Adrenal gland (tissue), 12 donors: ENCODE results near the gene FAM120C. TPM values are rescaled to one million over a fixed set of nuclear protein-coding genes. Genes with fewer than 3 reads are reported as not detected.

Experiments used
- DNase-seq, 7 donors: peaks; one replicate each; pipeline ENCODE4 v3.0.0-alpha.2; 2019 to 2020
- H3K27ac ChIP-seq, 5 donors: fragments of 200-600 bp; sonication (generic) in 4 of 5; 1 replicate in 3 of 5; 2 replicates in 2 of 5; pipeline versions ENCODE4 v1.5.1 to v1.8.0; 2016 to 2020; ENCODE audit warnings: mild to moderate bottlenecking in 1 of 5
- H3K27me3 ChIP-seq: fragments of 200-600 bp; 2 replicates; pipeline ENCODE4 v1.8.0; 2021
- H3K36me3 ChIP-seq, 2 donors: fragments of 200-600 bp; replicated peaks in 1 of 2; 1 replicate in 1 of 2; 2 replicates in 1 of 2; pipeline versions ENCODE4 v1.5.1 to v1.8.0; 2018 to 2022
- H3K4me1 ChIP-seq, 2 donors: fragments of 200-600 bp; replicated peaks in 1 of 2; 1 replicate in 1 of 2; 2 replicates in 1 of 2; pipeline versions ENCODE4 v1.5.1 to v1.8.0; 2018 to 2021
- H3K4me3 ChIP-seq, 4 donors: fragments of 200-600 bp; sonication (generic) in 3 of 4; one replicate each; pipeline ENCODE4 v1.5.1; 2016 to 2018
- H3K9me3 ChIP-seq, 3 donors: fragments of 200-600 bp; sonication (generic) in 1 of 3; replicated peaks in 1 of 3; 1 replicate in 2 of 3; 2 replicates in 1 of 3; pipeline versions ENCODE4 v1.5.1 to v1.8.0; 2016 to 2021
- POLR2A ChIP-seq, 2 donors: fragments of 450-650 bp; IDR thresholded peaks; one replicate each; pipeline ENCODE4 v1.6.1; 2017; ENCODE audit warnings: antibody characterized with exemption in 2 of 2, mild to moderate bottlenecking in 2 of 2, moderate library complexity in 1 of 2
- WGBS, 4 donors: extraction: QIAGEN DNeasy Blood & Tissue Kit in 2 of 4; methylation state at CpG; one replicate each; pipeline versions ENCODE4 v1.1.5 to v1.1.7; 2013 to 2017; 5-methylcytosine and 5-hydroxymethylcytosine counted together
- intact Hi-C, 2 donors: fragments of 100-400 bp; cut with DNase I; formaldehyde crosslinking; loops; one replicate each; pipeline versions ENCODE4 v1.14.1 to v1.15.0; 2022 to 2023
- polyA plus RNA-seq, 3 donors: library from polyadenylated mRNA; stranded (reverse); fragments of 200-250 nt in 2 of 3; fragments of 350-450 nt in 1 of 3; fragmentation: Illumina TruSeq in 1 of 3; extraction: RNeasy Lipid Tissue Mini Kit (QIAGEN cat#74804) in 1 of 3; gene quantifications; one replicate each; pipeline ENCODE4 v1.2.3, GENCODE V29; 2013 to 2014
- total RNA-seq, 9 donors: library from RNA; depleted of rRNA in 4 of 9; stranded (reverse); fragments of >200 nt in 4 of 9; fragments of 120-200 nt in 1 of 9; fragmentation: NEBNext Ultra II Directional in 1 of 9; extraction: Animal tissue kit (Norgen Biotek cat#: 25700) in 1 of 9; gene quantifications; one replicate each; pipeline versions ENCODE4 v1.1.0 to v1.2.4, GENCODE V29; 2013 to 2023
- TF ChIP-seq, protein P1 (sequence below), 6 experiments: fragments of 450-650 bp in 4 of 6; fragments of 200-600 bp in 2 of 6; sonication (generic) in 1 of 6; IDR thresholded peaks; 1 replicate in 5 of 6; 2 replicates in 1 of 6; pipeline versions ENCODE4 v1.5.1 to v1.8.0; 2016 to 2021; ENCODE audit warnings: antibody characterized with exemption in 6 of 6, mild to moderate bottlenecking in 2 of 6, moderate library complexity in 1 of 6
- donor health status: healthy with polysubstance abuse.
- donor health status: Bipolar disorder and iron deficiency.
- donor health status: DM: yes; HTN: yes; CAD: no.
- donor health status: DM: no; HTN: no; CAD: no.
- donor health status: DM: no; HTN: no; CAD: no.
- donor health status: DM: yes; HTN: yes; CAD: no.

Gene FAM120C
- total and polyA plus RNA-seq, 12 donors = 6.3 to 18.8 (median 12.3) TPM

- Histone ChIP-seq H3K4me1 (no peaks in the 10 kb centered on the region), H3K4me3 (no peak overlapping the region), H3K27me3 (no peaks in the 10 kb centered on the region), H3K9me3 (no peaks in the 10 kb centered on the region), H3K36me3 (no peaks in the 10 kb centered on the region), H3K27ac (peak overlapping the region in 1 of 5 donors; percentile 48)
- 76 to 87% (median 82%) methylated on average over 4 of the region's 4 CpGs for WGBS, 4 donors
- peak in 1 of 7 donors; percentile 9 for DNase-seq
- intact Hi-C loops = no loop called here
- TF ChIP-seq, protein P1, sequence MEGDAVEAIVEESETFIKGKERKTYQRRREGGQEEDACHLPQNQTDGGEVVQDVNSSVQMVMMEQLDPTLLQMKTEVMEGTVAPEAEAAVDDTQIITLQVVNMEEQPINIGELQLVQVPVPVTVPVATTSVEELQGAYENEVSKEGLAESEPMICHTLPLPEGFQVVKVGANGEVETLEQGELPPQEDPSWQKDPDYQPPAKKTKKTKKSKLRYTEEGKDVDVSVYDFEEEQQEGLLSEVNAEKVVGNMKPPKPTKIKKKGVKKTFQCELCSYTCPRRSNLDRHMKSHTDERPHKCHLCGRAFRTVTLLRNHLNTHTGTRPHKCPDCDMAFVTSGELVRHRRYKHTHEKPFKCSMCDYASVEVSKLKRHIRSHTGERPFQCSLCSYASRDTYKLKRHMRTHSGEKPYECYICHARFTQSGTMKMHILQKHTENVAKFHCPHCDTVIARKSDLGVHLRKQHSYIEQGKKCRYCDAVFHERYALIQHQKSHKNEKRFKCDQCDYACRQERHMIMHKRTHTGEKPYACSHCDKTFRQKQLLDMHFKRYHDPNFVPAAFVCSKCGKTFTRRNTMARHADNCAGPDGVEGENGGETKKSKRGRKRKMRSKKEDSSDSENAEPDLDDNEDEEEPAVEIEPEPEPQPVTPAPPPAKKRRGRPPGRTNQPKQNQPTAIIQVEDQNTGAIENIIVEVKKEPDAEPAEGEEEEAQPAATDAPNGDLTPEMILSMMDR (IDR thresholded peaks at IDR 0.05) = no peak
- TF ChIP-seq POLR2A (IDR thresholded peaks at IDR 0.05) = no peak
Observed at GRCh38 chrX:54171527-54172250, 11.4 kb downstream of the FAM120C start.

GRCh38 chrX:54171091-54171490 lies 12.0 kb downstream of the FAM120C start:
- DNase-seq = no peak
- H3K27ac ChIP-seq = no peak overlapping the region
- TF ChIP-seq, protein P1 (IDR thresholded peaks at IDR 0.05) = no peak
- TF ChIP-seq POLR2A (IDR thresholded peaks at IDR 0.05) = no peak
- H3K4me3 ChIP-seq = no peak overlapping the region
- H3K36me3 ChIP-seq = no peaks in the 10 kb centered on the region
- no peaks in the 10 kb centered on the region for H3K9me3 ChIP-seq
- no peaks in the 10 kb centered on the region for H3K27me3 ChIP-seq
- intact Hi-C loops = no loop called here
- H3K4me1 ChIP-seq = no peaks in the 10 kb centered on the region

GRCh38 chrX:54166915-54167314 lies 16.1 kb downstream of the FAM120C start:
- H3K27ac ChIP-seq = no peak overlapping the region
- intact Hi-C loops = no loop called here
- H3K36me3 ChIP-seq = no peaks in the 10 kb centered on the region
- TF ChIP-seq POLR2A (IDR thresholded peaks at IDR 0.05) = no peak
- TF ChIP-seq, protein P1 (IDR thresholded peaks at IDR 0.05) = no peak
- H3K9me3 ChIP-seq = no peaks in the 10 kb centered on the region
- H3K4me1 ChIP-seq = no peaks in the 10 kb centered on the region
- WGBS, 4 donors = 36 to 44% (median 38%) methylated on average over 3 to 4 of the region's 4 CpGs
- DNase-seq = no peak
- no peaks in the 10 kb centered on the region for H3K27me3 ChIP-seq
- no peak overlapping the region for H3K4me3 ChIP-seq

GRCh38 chrX:54157561-54157960 lies 25.5 kb downstream of the FAM120C start:
- Histone ChIP-seq H3K27ac (no peak overlapping the region), H3K27me3 (no peaks in the 10 kb centered on the region), H3K9me3 (no peaks in the 10 kb centered on the region), H3K4me1 (no peaks in the 10 kb centered on the region), H3K36me3 (no peaks in the 10 kb centered on the region), H3K4me3 (no peak overlapping the region)
- intact Hi-C loops = no loop called here
- TF ChIP-seq POLR2A (IDR thresholded peaks at IDR 0.05) = no peak
- TF ChIP-seq, protein P1 (IDR thresholded peaks at IDR 0.05) = no peak
- no peak for DNase-seq
